ENCODE data around the gene ACADS. TPM values are rescaled to one million over a fixed set of nuclear protein-coding genes. Genes with fewer than 3 reads are reported as not detected.

ACADS gene
- total RNA-seq, 1 experiment from 2014 or later, result 12.5 TPM

- peak; percentile 70 to 90 for TF ChIP-seq CTCF (IDR thresholded peaks at IDR 0.05; ENCODE audit: insufficient read depth in 1 of 2, low read depth in 1 of 2, low read length in 1 of 2, severe bottlenecking in 1 of 2, unreplicated experiment in 1 of 2)
- ChIA-PET POLR2A (no interaction called here), CTCF (interaction anchor here (0.8 kb wide), 2 partner anchors 65 to 164 kb away, joined by 3 to 4 read pairs; no protein-coding TSS in a partner anchor)
- Mint-ChIP-seq H3K27me3 (ENCODE audit: insufficient read depth, unreplicated experiment) (no peaks in the 10 kb centered on the region), H3K27ac (ENCODE audit: unreplicated experiment) (no peak overlapping the region), H3K36me3 (ENCODE audit: insufficient read depth, unreplicated experiment) (peaks cover 57% of the 10 kb centered on the region), H3K9me3 (ENCODE audit: unreplicated experiment) (no peaks in the 10 kb centered on the region), H3K4me3 (ENCODE audit: unreplicated experiment) (no peak overlapping the region), H3K4me1 (ENCODE audit: low read depth, unreplicated experiment) (peaks cover 14% of the 10 kb centered on the region)
- Histone ChIP-seq H3K9me3 (no peaks in the 10 kb centered on the region), H3K4me3 (ENCODE audit: low read depth, low read length) (no peak overlapping the region), H3K27me3 (replicated peaks; ENCODE audit: control insufficient read depth, insufficient read depth, low read length) (no peaks in the 10 kb centered on the region), H3K36me3 (ENCODE audit: control insufficient read depth, insufficient read depth, low read length) (no peaks in the 10 kb centered on the region; the same call in none of the 2 replicates), H3K4me1 (peaks cover 15% of the 10 kb centered on the region)
- no TSS peak for BruUV-seq (replicated peaks)
- intact Hi-C loops (cut with micrococcal nuclease; ENCODE audit: unreplicated experiment), result loop anchor here (1.0 kb wide), 3 partner anchors 27 to 131 kb away; partner anchors contain the start of gene MLEC
- DNase-seq, result peak; percentile 76 to 84
Measured at GRCh38 chr12:120713861-120714482, 11.7 kb upstream of the ACADS start.

GRCh38 chr12:120718055-120718454 lies 7.6 kb upstream of the ACADS start:
- no peak for DNase-seq
- intact Hi-C loops (cut with micrococcal nuclease; ENCODE audit: unreplicated experiment), result no loop called here
- Mint-ChIP-seq H3K4me1 (ENCODE audit: low read depth, unreplicated experiment) (peaks cover 14% of the 10 kb centered on the region), H3K27me3 (ENCODE audit: insufficient read depth, unreplicated experiment) (no peaks in the 10 kb centered on the region), H3K9me3 (ENCODE audit: unreplicated experiment) (no peaks in the 10 kb centered on the region), H3K27ac (ENCODE audit: unreplicated experiment) (no peak overlapping the region), H3K4me3 (ENCODE audit: unreplicated experiment) (no peak overlapping the region), H3K36me3 (ENCODE audit: insufficient read depth, unreplicated experiment) (peaks cover 70% of the 10 kb centered on the region)
- H3K4me3 ChIP-seq (ENCODE audit: low read depth, low read length), result no peak overlapping the region
- CTCF ChIA-PET, result no interaction called here
- no TSS peak for BruUV-seq (replicated peaks)
- no peaks in the 10 kb centered on the region for H3K9me3 ChIP-seq
- H3K36me3 ChIP-seq (ENCODE audit: control insufficient read depth, insufficient read depth, low read length), result peaks cover 8% of the 10 kb centered on the region
- no peak for TF ChIP-seq CTCF (IDR thresholded peaks at IDR 0.05; ENCODE audit: insufficient read depth in 1 of 2, low read depth in 1 of 2, low read length in 1 of 2, severe bottlenecking in 1 of 2, unreplicated experiment in 1 of 2)
- H3K4me1 ChIP-seq, result peaks cover 19% of the 10 kb centered on the region
- POLR2A ChIA-PET, result no interaction called here
- H3K27me3 ChIP-seq (replicated peaks; ENCODE audit: control insufficient read depth, insufficient read depth, low read length), result no peaks in the 10 kb centered on the region

GRCh38 chr12:120719072-120719471 lies 6.6 kb upstream of the ACADS start:
- POLR2A ChIA-PET, result no interaction called here
- H3K4me1 ChIP-seq, result peaks cover 15% of the 10 kb centered on the region
- H3K36me3 Mint-ChIP-seq (ENCODE audit: insufficient read depth, unreplicated experiment), result peaks cover 69% of the 10 kb centered on the region
- H3K4me3 ChIP-seq (ENCODE audit: low read depth, low read length), result no peak overlapping the region
- intact Hi-C loops (cut with micrococcal nuclease; ENCODE audit: unreplicated experiment), result no loop called here
- H3K4me3 Mint-ChIP-seq (ENCODE audit: unreplicated experiment), result peak overlapping the region; percentile 8
- no peaks in the 10 kb centered on the region for H3K9me3 ChIP-seq
- CTCF ChIA-PET, result no interaction called here
- no peak overlapping the region for H3K27ac Mint-ChIP-seq (ENCODE audit: unreplicated experiment)
- no peaks in the 10 kb centered on the region for H3K27me3 Mint-ChIP-seq (ENCODE audit: insufficient read depth, unreplicated experiment)
- BruUV-seq (replicated peaks), result no TSS peak
- H3K36me3 ChIP-seq (ENCODE audit: control insufficient read depth, insufficient read depth, low read length), result peaks cover 9% of the 10 kb centered on the region
- no peak for DNase-seq
- no peaks in the 10 kb centered on the region for H3K9me3 Mint-ChIP-seq (ENCODE audit: unreplicated experiment)
- H3K27me3 ChIP-seq (replicated peaks; ENCODE audit: control insufficient read depth, insufficient read depth, low read length), result no peaks in the 10 kb centered on the region
- no peak for TF ChIP-seq CTCF (IDR thresholded peaks at IDR 0.05; ENCODE audit: insufficient read depth in 1 of 2, low read depth in 1 of 2, low read length in 1 of 2, severe bottlenecking in 1 of 2, unreplicated experiment in 1 of 2)
- H3K4me1 Mint-ChIP-seq (ENCODE audit: low read depth, unreplicated experiment), result peaks cover 8% of the 10 kb centered on the region

Measured in Caco-2 (cell line).